Measurements from ENCODE around the gene PTDSS2. TPM values are rescaled to one million over a fixed set of nuclear protein-coding genes. Genes with fewer than 3 reads are reported as not detected.

PTDSS2 gene
- total and polyA plus RNA-seq, 2 experiments from 2014 or later = 22.7 to 145 TPM

DNA sequence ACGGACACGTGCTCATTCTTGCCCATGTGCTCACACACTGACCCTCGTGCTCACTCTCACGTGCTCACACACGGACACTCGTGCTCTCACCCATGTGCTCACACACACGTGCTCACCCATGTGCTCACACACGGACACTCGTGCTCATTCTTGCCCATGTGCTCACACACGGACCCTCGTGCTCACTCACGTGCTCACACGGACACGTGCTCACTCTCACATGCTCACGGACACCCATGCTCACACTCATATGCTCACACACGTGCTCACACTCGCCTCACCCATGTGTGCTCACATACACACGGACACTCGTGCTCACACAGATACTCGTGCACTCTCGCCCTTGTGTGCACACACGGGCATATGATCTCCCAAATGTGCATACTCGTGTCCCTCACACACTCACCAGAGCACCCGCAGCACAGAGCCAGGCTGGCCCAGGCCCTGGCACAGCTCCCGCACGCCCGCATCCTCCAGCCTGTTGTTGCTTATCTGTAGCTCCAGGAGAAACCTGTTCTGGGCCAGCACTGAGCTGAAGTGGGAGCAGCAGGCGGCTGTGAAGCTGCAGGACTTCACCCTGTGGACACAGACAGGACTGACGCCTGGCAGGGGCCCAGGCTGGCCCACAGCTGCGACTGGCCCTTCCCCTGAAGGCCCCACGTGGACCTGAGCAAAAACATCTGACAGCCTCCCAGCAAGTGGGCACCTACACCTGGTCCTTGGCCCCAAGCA is 47.7 kb downstream of the PTDSS2 start:
- no peaks in the 10 kb centered on the region for H3K4me1 ChIP-seq (ENCODE audit: insufficient read depth)

More for the DNA sequence above, 47.7 kb downstream of the PTDSS2 start:
- H3K36me3 ChIP-seq (ENCODE audit: insufficient read depth) = no peaks in the 10 kb centered on the region
- no peak overlapping the region for H3K27ac Mint-ChIP-seq
- H4K20me1 ChIP-seq (replicated peaks; ENCODE audit: insufficient read depth) = no peaks in the 10 kb centered on the region
- H3K4me3 ChIP-seq = no peak overlapping the region
- no peaks in the 10 kb centered on the region; the same call in 2 of the 3 replicates for H3K4me1 Mint-ChIP-seq
- no peaks in the 10 kb centered on the region for H3K79me2 ChIP-seq (replicated peaks; ENCODE audit: insufficient read depth)
- 0 out of 2 replicates have a peak, but pooled peaks cover 8% of the 10 kb centered on the region for H3F3A ChIP-seq (replicated peaks; ENCODE audit: low read depth)
- TF ChIP-seq EZH2phosphoT487 (IDR thresholded peaks at IDR 0.05; ENCODE audit: unreplicated experiment) (no peak), POLR2AphosphoS5 (IDR thresholded peaks at IDR 0.05; ENCODE audit: low read depth) (no peak), EZH2 (IDR thresholded peaks at IDR 0.05; ENCODE audit: low read depth, unreplicated experiment) (no peak), ZNF331 (CRISPR knock-in tag; IDR thresholded peaks at IDR 0.05; ENCODE audit: low read depth) (no peak), ZNF114 (CRISPR knock-in tag; IDR thresholded peaks at IDR 0.05) (no peak), STAT1 (IDR thresholded peaks at IDR 0.05; ENCODE audit: unreplicated experiment) (no peak), CREB1 (CRISPR knock-in tag; IDR thresholded peaks at IDR 0.05; ENCODE audit: low read depth) (no peak), JUNB (IDR thresholded peaks at IDR 0.05; ENCODE audit: unreplicated experiment) (no peak), NANOG (IDR thresholded peaks at IDR 0.05; ENCODE audit: borderline replicate concordance) (no peak)
- TF ChIP-seq, protein P1, sequence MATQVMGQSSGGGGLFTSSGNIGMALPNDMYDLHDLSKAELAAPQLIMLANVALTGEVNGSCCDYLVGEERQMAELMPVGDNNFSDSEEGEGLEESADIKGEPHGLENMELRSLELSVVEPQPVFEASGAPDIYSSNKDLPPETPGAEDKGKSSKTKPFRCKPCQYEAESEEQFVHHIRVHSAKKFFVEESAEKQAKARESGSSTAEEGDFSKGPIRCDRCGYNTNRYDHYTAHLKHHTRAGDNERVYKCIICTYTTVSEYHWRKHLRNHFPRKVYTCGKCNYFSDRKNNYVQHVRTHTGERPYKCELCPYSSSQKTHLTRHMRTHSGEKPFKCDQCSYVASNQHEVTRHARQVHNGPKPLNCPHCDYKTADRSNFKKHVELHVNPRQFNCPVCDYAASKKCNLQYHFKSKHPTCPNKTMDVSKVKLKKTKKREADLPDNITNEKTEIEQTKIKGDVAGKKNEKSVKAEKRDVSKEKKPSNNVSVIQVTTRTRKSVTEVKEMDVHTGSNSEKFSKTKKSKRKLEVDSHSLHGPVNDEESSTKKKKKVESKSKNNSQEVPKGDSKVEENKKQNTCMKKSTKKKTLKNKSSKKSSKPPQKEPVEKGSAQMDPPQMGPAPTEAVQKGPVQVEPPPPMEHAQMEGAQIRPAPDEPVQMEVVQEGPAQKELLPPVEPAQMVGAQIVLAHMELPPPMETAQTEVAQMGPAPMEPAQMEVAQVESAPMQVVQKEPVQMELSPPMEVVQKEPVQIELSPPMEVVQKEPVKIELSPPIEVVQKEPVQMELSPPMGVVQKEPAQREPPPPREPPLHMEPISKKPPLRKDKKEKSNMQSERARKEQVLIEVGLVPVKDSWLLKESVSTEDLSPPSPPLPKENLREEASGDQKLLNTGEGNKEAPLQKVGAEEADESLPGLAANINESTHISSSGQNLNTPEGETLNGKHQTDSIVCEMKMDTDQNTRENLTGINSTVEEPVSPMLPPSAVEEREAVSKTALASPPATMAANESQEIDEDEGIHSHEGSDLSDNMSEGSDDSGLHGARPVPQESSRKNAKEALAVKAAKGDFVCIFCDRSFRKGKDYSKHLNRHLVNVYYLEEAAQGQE (IDR thresholded peaks at IDR 0.05; ENCODE audit: unreplicated experiment) = no peak
- TF ChIP-seq, protein P2, sequence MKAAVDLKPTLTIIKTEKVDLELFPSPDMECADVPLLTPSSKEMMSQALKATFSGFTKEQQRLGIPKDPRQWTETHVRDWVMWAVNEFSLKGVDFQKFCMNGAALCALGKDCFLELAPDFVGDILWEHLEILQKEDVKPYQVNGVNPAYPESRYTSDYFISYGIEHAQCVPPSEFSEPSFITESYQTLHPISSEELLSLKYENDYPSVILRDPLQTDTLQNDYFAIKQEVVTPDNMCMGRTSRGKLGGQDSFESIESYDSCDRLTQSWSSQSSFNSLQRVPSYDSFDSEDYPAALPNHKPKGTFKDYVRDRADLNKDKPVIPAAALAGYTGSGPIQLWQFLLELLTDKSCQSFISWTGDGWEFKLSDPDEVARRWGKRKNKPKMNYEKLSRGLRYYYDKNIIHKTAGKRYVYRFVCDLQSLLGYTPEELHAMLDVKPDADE (IDR thresholded peaks at IDR 0.05) = no peak
- TF ChIP-seq, protein P3, sequence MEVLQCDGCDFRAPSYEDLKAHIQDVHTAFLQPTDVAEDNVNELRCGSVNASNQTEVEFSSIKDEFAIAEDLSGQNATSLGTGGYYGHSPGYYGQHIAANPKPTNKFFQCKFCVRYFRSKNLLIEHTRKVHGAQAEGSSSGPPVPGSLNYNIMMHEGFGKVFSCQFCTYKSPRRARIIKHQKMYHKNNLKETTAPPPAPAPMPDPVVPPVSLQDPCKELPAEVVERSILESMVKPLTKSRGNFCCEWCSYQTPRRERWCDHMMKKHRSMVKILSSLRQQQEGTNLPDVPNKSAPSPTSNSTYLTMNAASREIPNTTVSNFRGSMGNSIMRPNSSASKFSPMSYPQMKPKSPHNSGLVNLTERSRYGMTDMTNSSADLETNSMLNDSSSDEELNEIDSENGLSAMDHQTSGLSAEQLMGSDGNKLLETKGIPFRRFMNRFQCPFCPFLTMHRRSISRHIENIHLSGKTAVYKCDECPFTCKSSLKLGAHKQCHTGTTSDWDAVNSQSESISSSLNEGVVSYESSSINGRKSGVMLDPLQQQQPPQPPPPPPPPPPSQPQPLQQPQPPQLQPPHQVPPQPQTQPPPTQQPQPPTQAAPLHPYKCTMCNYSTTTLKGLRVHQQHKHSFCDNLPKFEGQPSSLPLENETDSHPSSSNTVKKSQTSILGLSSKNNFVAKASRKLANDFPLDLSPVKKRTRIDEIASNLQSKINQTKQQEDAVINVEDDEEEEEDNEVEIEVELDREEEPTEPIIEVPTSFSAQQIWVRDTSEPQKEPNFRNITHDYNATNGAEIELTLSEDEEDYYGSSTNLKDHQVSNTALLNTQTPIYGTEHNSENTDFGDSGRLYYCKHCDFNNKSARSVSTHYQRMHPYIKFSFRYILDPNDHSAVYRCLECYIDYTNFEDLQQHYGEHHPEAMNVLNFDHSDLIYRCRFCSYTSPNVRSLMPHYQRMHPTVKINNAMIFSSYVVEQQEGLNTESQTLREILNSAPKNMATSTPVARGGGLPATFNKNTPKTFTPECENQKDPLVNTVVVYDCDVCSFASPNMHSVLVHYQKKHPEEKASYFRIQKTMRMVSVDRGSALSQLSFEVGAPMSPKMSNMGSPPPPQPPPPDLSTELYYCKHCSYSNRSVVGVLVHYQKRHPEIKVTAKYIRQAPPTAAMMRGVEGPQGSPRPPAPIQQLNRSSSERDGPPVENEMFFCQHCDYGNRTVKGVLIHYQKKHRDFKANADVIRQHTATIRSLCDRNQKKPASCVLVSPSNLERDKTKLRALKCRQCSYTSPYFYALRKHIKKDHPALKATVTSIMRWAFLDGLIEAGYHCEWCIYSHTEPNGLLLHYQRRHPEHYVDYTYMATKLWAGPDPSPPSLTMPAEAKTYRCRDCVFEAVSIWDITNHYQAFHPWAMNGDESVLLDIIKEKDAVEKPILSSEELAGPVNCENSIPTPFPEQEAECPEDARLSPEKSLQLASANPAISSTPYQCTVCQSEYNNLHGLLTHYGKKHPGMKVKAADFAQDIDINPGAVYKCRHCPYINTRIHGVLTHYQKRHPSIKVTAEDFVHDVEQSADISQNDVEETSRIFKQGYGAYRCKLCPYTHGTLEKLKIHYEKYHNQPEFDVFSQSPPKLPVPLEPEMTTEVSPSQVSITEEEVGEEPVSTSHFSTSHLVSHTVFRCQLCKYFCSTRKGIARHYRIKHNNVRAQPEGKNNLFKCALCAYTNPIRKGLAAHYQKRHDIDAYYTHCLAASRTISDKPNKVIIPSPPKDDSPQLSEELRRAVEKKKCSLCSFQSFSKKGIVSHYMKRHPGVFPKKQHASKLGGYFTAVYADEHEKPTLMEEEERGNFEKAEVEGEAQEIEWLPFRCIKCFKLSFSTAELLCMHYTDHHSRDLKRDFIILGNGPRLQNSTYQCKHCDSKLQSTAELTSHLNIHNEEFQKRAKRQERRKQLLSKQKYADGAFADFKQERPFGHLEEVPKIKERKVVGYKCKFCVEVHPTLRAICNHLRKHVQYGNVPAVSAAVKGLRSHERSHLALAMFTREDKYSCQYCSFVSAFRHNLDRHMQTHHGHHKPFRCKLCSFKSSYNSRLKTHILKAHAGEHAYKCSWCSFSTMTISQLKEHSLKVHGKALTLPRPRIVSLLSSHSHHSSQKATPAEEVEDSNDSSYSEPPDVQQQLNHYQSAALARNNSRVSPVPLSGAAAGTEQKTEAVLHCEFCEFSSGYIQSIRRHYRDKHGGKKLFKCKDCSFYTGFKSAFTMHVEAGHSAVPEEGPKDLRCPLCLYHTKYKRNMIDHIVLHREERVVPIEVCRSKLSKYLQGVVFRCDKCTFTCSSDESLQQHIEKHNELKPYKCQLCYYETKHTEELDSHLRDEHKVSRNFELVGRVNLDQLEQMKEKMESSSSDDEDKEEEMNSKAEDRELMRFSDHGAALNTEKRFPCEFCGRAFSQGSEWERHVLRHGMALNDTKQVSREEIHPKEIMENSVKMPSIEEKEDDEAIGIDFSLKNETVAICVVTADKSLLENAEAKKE (CRISPR knock-in tag; IDR thresholded peaks at IDR 0.05) = no peak
- TF ChIP-seq, protein P4, sequence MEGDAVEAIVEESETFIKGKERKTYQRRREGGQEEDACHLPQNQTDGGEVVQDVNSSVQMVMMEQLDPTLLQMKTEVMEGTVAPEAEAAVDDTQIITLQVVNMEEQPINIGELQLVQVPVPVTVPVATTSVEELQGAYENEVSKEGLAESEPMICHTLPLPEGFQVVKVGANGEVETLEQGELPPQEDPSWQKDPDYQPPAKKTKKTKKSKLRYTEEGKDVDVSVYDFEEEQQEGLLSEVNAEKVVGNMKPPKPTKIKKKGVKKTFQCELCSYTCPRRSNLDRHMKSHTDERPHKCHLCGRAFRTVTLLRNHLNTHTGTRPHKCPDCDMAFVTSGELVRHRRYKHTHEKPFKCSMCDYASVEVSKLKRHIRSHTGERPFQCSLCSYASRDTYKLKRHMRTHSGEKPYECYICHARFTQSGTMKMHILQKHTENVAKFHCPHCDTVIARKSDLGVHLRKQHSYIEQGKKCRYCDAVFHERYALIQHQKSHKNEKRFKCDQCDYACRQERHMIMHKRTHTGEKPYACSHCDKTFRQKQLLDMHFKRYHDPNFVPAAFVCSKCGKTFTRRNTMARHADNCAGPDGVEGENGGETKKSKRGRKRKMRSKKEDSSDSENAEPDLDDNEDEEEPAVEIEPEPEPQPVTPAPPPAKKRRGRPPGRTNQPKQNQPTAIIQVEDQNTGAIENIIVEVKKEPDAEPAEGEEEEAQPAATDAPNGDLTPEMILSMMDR (conservative IDR thresholded peaks at IDR 0.05; ENCODE audit: low read depth in 2 of 2) = no peak
- no peak overlapping the region for H3K4me2 ChIP-seq
- no peak for ATAC-seq
- peaks cover 28% of the 10 kb centered on the region for H3K27me3 Mint-ChIP-seq (ENCODE audit: insufficient read depth, low read depth, poor library complexity)
- H3K36me3 Mint-ChIP-seq (ENCODE audit: low read depth) = peaks cover 54% of the 10 kb centered on the region
- H3K9me3 Mint-ChIP-seq = peaks cover 21% of the 10 kb centered on the region
- no peaks in the 10 kb centered on the region for H3K27me3 ChIP-seq (ENCODE audit: insufficient read depth)
- no peaks in the 10 kb centered on the region for H3K9me2 ChIP-seq (ENCODE audit: insufficient read depth)
- H2AFZ ChIP-seq = no peak overlapping the region
- DNase-seq (ENCODE audit: low spot score) = no peak
- H3K27ac ChIP-seq (ENCODE audit: low read depth) = no peak overlapping the region
- no peak overlapping the region; the same call in 2 of the 3 replicates for H3K4me3 Mint-ChIP-seq

Data from GM23338 (cell line).